ENCODE measurements around the gene ARFIP2.

DNA sequence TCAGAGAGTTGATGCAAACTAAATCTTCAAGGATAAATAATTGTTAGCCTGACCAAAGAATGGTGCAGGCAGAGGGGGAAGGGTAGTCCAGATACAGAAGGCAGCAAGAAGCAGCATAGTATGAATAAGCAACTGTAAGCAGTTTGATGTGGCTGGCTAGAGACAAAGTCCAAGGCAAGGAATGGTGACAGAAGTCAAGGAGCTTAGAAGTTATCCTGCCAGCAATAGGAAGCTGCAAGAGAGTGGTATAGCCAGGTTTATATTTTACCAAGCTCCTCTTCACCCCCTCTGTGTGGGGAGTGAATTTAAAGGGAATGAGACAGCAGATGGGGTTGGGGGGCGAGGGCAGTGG is 22.1 kb downstream of the ARFIP2 start:
- no peak for TF ChIP-seq CTCF (IDR thresholded peaks at IDR 0.05; ENCODE audit: insufficient read depth, low read depth, low read length)
- no peak for TF ChIP-seq EZH2 (IDR thresholded peaks at IDR 0.05; ENCODE audit: insufficient read depth, low read length)
